GM06990 (cell line): ENCODE measurements around the gene SMS.

Experiments used
- DNase-seq: peaks from one replicate; pipeline ENCODE4 v3.0.0-alpha.2; 2011; ENCODE audit not compliant: insufficient read length; ENCODE audit errors: extremely low read depth
- H3K27me3 ChIP-seq: replicated peaks from 2 replicates; pipeline ENCODE4 v1.6.0; 2011; ENCODE audit warnings: low read length; ENCODE audit not compliant: control insufficient read depth, insufficient read depth
- H3K36me3 ChIP-seq: 2 replicates; pipeline ENCODE4 v1.5.1; 2011; ENCODE audit warnings: low read length; ENCODE audit not compliant: control insufficient read depth, insufficient read depth
- H3K4me3 ChIP-seq: replicated peaks from 2 replicates; pipeline ENCODE4 v1.5.1; 2011; ENCODE audit warnings: low read depth, mild to moderate bottlenecking, control low read depth, low read length
- CTCF ChIP-seq: IDR thresholded peaks from 2 replicates; pipeline ENCODE4 v1.5.1; 2011; ENCODE audit warnings: low read length, control low read depth, mild to moderate bottlenecking, inconsistent platforms; ENCODE audit not compliant: insufficient read depth, poor library complexity, severe bottlenecking

SMS gene

GRCh38 chrX:21986596-21986995 lies 46.1 kb downstream of the SMS start:
- no peaks in the 10 kb centered on the region for H3K27me3 ChIP-seq
- no peak for DNase-seq
- H3K36me3 ChIP-seq: no peaks in the 10 kb centered on the region
- H3K4me3 ChIP-seq: no peak overlapping the region
- TF ChIP-seq CTCF: no peak

GRCh38 chrX:21989384-21989783 lies 48.9 kb downstream of the SMS start:
- H3K27me3 ChIP-seq: no peaks in the 10 kb centered on the region
- DNase-seq: no peak
- H3K36me3 ChIP-seq: no peaks in the 10 kb centered on the region
- TF ChIP-seq CTCF: no peak
- no peak overlapping the region for H3K4me3 ChIP-seq

GRCh38 chrX:21990832-21991231 lies 50.3 kb downstream of the SMS start:
- DNase-seq: no peak
- H3K4me3 ChIP-seq: no peak overlapping the region
- no peaks in the 10 kb centered on the region for H3K27me3 ChIP-seq
- H3K36me3 ChIP-seq: no peaks in the 10 kb centered on the region
- TF ChIP-seq CTCF: no peak

- TF ChIP-seq CTCF: no peak
- Histone ChIP-seq H3K4me3 (no peak overlapping the region), H3K27me3 (no peaks in the 10 kb centered on the region), H3K36me3 (no peaks in the 10 kb centered on the region)
- DNase-seq: no peak
These were observed 51.0 kb downstream of the SMS start for GRCh38 chrX:21991504-21991903.

GRCh38 chrX:21993265-21993664 lies 52.8 kb downstream of the SMS start:
- TF ChIP-seq CTCF: no peak
- no peaks in the 10 kb centered on the region for H3K36me3 ChIP-seq
- no peaks in the 10 kb centered on the region for H3K27me3 ChIP-seq
- DNase-seq: no peak
- no peak overlapping the region for H3K4me3 ChIP-seq

GRCh38 chrX:21996872-21997455 lies 56.5 kb downstream of the SMS start:
- Histone ChIP-seq H3K36me3 (no peaks in the 10 kb centered on the region), H3K4me3 (no peak overlapping the region), H3K27me3 (no peaks in the 10 kb centered on the region)
- DNase-seq: no peak
- no peak for TF ChIP-seq CTCF
